A549 treated with DMSO at 1 μM for 4 hours (cell line): ENCODE measurements around the gene LHX4. TPM values are rescaled to one million over a fixed set of nuclear protein-coding genes. Genes with fewer than 3 reads are reported as not detected.

Source experiments
- total RNA-seq: library from RNA; stranded (reverse); fragments of 200-300 nt; extraction: Qiagen RNA extraction; gene quantifications from 5 replicates; pipeline ENCODE4 v1.2.3, GENCODE V29; 2022; ENCODE audit warnings: low read depth

The LHX4 gene
- total RNA-seq = 0.39 to 0.65 TPM (median 0.46 TPM) in 5 replicates

GRCh38 chr1:180229483-180230415 lies at the start of gene LHX4:
LHX4 (plus strand) TSS chr1:180230264; CDS start chr1:180230530, 266 bp downstream.

Other genes starting within 250 kb of the LHX4 start
- gene QSOX1, start 75.4 kb upstream of the LHX4 start, total RNA-seq = 71.6 to 86.2 TPM (median 84.7 TPM) in 5 replicates